Measurements from ENCODE around the gene C4BPB.

GRCh38 chr1:207055386-207056001 lies 33.2 kb upstream of the C4BPB start:
- TF ChIP-seq CTCF (IDR thresholded peaks at IDR 0.05) = no peak
- TF ChIP-seq POLR2AphosphoS5 (IDR thresholded peaks at IDR 0.05) = no peak
